Skeletal muscle satellite cell (primary cell): ENCODE data around the gene NDUFAF2.

Experiments
- H3K27me3 ChIP-seq: 2 replicates; pipeline ENCODE4 v1.7.0; 2013; ENCODE audit warnings: low read length; ENCODE audit not compliant: control insufficient read depth, insufficient read depth
- H3K36me3 ChIP-seq: 2 replicates; pipeline ENCODE4 v1.7.0; 2013; ENCODE audit warnings: mild to moderate bottlenecking, control low read depth, low read length; ENCODE audit not compliant: insufficient read depth
- H3K4me1 ChIP-seq: 2 replicates; pipeline ENCODE4 v1.7.0; 2013; ENCODE audit warnings: low read length; ENCODE audit not compliant: control insufficient read depth, insufficient read depth
- H3K4me2 ChIP-seq: 2 replicates; pipeline ENCODE4 v1.7.0; 2013; ENCODE audit warnings: mild to moderate bottlenecking, low read length
- H3K4me3 ChIP-seq: 2 replicates; pipeline ENCODE4 v1.7.0; 2013; ENCODE audit warnings: low read length
- H3K9ac ChIP-seq: 2 replicates; pipeline ENCODE4 v1.7.0; 2013; ENCODE audit warnings: mild to moderate bottlenecking, low read depth, low read length, moderate library complexity
- H3K9me3 ChIP-seq: replicated peaks from 2 replicates; pipeline ENCODE4 v1.7.0; 2013; ENCODE audit warnings: mild to moderate bottlenecking, control low read depth, low read length

NDUFAF2 gene

DNA sequence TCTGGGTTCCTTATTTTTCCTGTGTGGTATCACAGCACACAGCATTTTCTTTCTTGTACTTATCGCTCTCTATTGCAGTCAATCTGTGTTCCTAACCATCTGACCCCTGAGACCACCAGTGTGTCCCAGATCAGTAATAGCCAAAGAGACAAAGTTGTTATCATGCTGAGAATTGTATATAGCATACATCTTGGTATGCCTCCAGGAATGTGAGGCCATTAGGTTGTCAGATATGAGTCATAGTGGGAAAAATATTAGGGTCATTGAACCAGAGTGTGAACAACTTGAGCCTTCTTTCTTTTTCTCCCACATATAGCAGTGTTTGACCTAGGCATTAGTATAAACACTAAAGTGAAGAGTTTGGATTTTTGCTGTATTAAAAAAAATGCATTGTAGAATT is 106.3 kb downstream of the NDUFAF2 start:
- H3K36me3 ChIP-seq, result no peaks in the 10 kb centered on the region
- H3K4me2 ChIP-seq, result peak overlapping the region; percentile 11
- no peak overlapping the region for H3K4me3 ChIP-seq
- no peaks in the 10 kb centered on the region for H3K27me3 ChIP-seq
- H3K9me3 ChIP-seq, result no peaks in the 10 kb centered on the region
- peaks cover 50% of the 10 kb centered on the region for H3K4me1 ChIP-seq
- H3K9ac ChIP-seq, result no peak overlapping the region

DNA sequence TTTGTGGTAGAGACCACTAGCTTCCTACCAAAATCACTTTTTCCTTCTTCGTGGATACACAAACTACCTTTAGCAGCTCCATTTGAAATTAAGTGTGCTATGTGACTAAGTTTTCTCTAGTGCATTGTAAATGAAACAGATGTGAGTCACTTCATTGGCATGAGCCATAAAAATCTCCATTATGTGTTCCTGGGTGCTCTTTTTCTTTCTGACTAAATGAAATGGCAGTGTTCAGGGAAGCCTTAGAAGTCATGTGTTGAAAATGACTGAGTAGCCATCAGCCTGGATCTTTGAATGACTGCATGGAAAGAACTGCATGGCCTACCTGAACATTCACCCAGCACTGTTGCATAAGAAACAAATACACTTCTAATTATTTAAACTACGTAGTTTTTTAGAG is 107.9 kb downstream of the NDUFAF2 start:
- Histone ChIP-seq H3K9me3 (no peaks in the 10 kb centered on the region), H3K36me3 (no peaks in the 10 kb centered on the region)

DNA sequence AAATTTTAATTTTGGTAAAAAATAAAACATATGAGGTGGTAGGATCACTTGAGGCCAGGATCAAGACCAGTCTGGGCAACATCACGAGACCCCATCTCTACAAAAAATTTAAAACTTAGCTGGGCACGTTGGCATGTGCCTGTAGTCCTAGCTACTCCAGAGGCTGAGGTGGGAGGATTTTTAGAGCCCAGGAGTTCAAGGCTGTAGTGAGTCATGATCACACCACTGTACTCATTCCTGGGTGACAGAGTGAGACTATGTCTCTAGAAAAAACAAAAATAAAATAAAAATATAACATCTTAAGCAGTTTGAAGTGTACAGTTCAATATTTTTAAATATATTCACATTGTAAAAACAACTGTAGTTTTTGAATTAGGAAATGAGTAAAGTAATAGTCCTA is 108.9 kb downstream of the NDUFAF2 start:
- Histone ChIP-seq H3K4me3 (no peak overlapping the region), H3K36me3 (no peaks in the 10 kb centered on the region), H3K4me1 (peaks cover 37% of the 10 kb centered on the region), H3K4me2 (no peak overlapping the region), H3K9me3 (no peaks in the 10 kb centered on the region), H3K9ac (no peak overlapping the region), H3K27me3 (no peaks in the 10 kb centered on the region)

More for the DNA sequence above, 107.9 kb downstream of the NDUFAF2 start:
- Histone ChIP-seq H3K4me3 (no peak overlapping the region), H3K4me2 (peak overlapping the region; percentile 52), H3K9ac (no peak overlapping the region), H3K27me3 (no peaks in the 10 kb centered on the region), H3K4me1 (peaks cover 46% of the 10 kb centered on the region)

DNA sequence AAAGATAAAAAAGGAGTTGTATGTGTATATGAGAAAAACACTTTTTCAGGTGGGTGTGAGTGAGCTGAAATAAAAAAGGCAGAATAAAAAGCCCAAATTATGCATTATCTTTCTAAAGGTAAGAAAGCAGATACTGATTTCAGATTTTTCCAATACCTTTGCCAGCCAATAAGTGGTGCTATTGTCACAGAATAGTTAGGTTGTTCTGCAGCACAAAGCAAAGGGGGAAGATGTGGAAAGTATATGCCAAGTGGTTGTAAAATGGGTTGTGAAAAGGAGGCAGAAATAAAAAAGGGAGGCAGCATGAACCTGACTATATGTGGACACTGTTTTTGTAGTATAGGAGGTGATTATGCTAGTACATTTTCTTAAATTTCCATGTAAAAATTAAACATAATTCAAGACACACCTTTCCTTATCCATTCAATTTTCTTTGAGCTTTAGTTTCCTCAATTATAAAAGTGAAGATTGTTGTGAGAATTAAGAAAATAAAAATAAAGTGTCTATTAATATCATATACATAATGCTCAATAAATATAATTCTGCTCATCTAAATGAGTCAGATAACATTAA is 110.5 kb downstream of the NDUFAF2 start:
- H3K4me1 ChIP-seq, result peaks cover 36% of the 10 kb centered on the region
- no peaks in the 10 kb centered on the region for H3K27me3 ChIP-seq
- H3K4me2 ChIP-seq, result no peak overlapping the region
- no peaks in the 10 kb centered on the region for H3K9me3 ChIP-seq
- H3K36me3 ChIP-seq, result no peaks in the 10 kb centered on the region
- no peak overlapping the region for H3K9ac ChIP-seq
- no peak overlapping the region for H3K4me3 ChIP-seq

DNA sequence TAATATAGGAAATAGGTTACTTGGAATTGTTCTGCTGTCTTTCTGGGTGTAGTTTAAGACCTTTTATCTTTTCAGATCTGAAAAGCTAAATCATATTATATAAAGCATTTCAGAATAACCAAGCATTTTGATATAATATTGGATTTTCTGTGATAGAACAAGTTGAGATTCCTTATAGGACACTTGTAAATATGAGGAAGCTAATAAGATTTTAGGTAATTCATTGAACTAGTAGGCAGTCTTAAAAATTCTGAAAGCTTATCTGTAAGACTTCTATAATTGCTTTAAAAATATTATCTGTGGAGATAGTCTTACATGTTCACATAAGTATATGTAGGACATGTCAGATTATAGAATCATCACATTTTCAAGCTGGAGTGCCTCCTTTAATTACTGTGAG is 114.5 kb downstream of the NDUFAF2 start:
- H3K4me1 ChIP-seq, result no peaks in the 10 kb centered on the region
- no peak overlapping the region for H3K9ac ChIP-seq
- H3K4me3 ChIP-seq, result no peak overlapping the region
- H3K4me2 ChIP-seq, result no peak overlapping the region
- no peaks in the 10 kb centered on the region for H3K27me3 ChIP-seq
- no peaks in the 10 kb centered on the region for H3K36me3 ChIP-seq
- H3K9me3 ChIP-seq, result no peaks in the 10 kb centered on the region

DNA sequence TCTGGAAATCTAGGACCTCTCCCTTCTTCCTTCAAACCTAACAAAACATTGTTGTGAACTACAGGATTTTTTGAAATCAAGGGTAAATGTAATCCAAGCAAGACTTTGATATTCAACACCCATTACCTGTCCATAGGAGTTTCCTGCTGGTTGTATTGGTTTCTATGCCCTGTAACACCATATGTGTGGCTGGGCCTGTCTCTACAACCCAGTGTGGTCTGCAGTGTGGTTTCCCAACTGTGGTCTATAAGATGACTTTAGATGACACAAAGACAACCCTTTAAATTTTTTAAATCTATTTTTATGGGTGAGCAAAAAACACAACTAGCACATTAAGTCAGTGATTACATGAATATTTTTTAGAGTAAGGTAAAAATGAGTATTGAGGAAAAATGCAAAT is 124.1 kb downstream of the NDUFAF2 start:
- Histone ChIP-seq H3K4me1 (no peaks in the 10 kb centered on the region), H3K27me3 (no peaks in the 10 kb centered on the region), H3K4me3 (no peak overlapping the region), H3K9ac (no peak overlapping the region), H3K9me3 (no peaks in the 10 kb centered on the region), H3K4me2 (no peak overlapping the region), H3K36me3 (no peaks in the 10 kb centered on the region)

DNA sequence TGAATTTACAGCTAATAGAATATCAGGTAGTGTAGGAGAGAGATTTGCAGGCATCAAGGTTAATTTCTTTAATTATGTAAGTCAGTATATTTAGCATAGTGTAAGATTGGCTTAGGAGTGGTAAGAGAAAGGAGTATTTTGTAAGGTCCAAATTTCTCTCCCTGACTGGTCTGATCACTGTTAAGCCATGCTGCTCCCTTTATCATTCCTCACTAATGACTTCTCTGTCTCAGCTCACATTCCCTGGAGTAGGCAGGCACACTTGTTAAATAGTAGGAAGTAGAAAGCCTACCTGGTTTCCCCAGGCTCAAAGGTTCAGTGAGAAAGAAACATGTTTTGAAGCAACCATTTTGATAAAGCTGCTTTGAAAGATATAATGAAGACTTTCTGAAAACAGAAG is 126.5 kb downstream of the NDUFAF2 start:
- Histone ChIP-seq H3K27me3 (no peaks in the 10 kb centered on the region), H3K36me3 (no peaks in the 10 kb centered on the region), H3K4me1 (no peaks in the 10 kb centered on the region), H3K4me3 (no peak overlapping the region), H3K9ac (no peak overlapping the region), H3K9me3 (no peaks in the 10 kb centered on the region), H3K4me2 (no peak overlapping the region)

DNA sequence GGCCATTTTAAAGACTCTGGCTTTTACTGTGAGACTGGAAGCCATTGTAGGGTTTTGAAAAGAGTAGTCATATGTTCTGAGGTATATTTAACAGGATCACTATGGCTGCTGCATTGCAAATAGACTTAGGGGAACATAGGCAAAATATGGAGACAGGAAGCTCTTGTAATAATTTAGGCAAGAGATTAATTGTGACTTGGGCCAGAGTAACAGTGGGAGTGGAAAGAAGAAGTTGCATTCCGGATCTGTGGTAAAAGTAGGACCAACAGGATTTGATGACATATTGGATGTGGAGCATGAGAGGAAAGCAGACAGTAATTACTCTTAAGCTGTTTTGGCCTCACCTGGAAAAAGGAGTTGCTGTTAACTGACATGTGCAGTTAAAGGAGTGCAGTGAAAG is 131.6 kb downstream of the NDUFAF2 start:
- no peaks in the 10 kb centered on the region for H3K36me3 ChIP-seq
- no peak overlapping the region for H3K4me3 ChIP-seq
- H3K4me2 ChIP-seq, result no peak overlapping the region
- no peaks in the 10 kb centered on the region for H3K9me3 ChIP-seq
- H3K4me1 ChIP-seq, result no peaks in the 10 kb centered on the region
- no peaks in the 10 kb centered on the region for H3K27me3 ChIP-seq
- no peak overlapping the region for H3K9ac ChIP-seq

DNA sequence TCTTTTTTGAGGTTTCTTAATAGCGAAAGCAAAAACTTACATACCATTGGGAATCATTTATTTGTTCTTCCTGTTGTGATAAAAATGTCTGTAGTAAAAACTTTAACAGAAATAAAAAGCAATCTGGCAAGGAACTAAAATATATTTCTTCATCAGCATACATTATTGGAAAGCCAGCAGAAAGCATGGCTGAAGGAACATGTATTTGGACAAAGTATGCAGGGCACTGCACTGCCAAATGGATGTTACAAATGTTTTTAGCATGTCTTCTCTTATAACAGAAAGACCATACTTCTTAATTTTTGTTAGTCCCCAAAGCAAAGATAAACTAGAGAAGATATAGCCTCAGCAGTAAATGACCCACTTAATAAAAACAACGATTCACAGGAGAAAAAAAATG is 136.7 kb downstream of the NDUFAF2 start:
- Histone ChIP-seq H3K36me3 (no peaks in the 10 kb centered on the region), H3K4me2 (no peak overlapping the region), H3K9me3 (no peaks in the 10 kb centered on the region), H3K4me1 (no peaks in the 10 kb centered on the region), H3K4me3 (no peak overlapping the region), H3K9ac (no peak overlapping the region), H3K27me3 (no peaks in the 10 kb centered on the region)

DNA sequence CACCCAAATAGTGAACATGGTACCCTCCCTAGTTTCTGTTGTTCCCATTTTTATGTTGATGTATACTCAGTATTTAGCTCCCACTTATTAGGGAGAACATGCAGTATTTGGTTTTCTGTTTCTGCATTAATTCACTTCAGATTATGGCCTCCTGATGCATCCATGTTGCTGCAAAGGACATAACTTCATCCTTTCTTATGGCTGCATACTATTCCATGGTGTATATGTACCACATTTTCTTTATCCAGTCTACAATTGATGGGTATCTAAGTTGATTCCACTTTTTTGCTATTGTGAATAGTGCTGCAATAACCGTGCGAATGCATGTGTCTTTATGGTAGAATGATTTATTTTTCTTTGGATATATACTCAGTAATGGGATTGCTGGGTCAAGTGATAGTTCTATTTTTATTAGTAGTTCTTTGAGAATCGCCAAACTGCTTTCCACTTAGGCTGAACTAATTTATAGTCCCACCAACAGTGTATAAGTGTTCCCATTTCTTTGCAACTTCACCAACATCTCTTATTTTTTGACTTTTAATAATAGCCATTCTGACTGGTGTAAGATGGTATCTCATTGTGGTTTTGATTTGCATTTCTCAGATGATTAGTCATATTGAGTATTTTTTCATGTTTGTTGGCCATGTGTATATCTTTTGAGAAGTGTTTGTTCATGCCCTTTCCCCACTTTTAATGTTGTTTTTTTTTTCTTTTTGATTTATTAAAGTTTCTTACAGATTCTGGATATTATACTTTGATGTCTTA is 137.7 kb downstream of the NDUFAF2 start:
- Histone ChIP-seq H3K9ac (no peak overlapping the region), H3K4me1 (no peaks in the 10 kb centered on the region), H3K4me2 (no peak overlapping the region), H3K36me3 (no peaks in the 10 kb centered on the region), H3K4me3 (no peak overlapping the region), H3K9me3 (no peaks in the 10 kb centered on the region), H3K27me3 (no peaks in the 10 kb centered on the region)

DNA sequence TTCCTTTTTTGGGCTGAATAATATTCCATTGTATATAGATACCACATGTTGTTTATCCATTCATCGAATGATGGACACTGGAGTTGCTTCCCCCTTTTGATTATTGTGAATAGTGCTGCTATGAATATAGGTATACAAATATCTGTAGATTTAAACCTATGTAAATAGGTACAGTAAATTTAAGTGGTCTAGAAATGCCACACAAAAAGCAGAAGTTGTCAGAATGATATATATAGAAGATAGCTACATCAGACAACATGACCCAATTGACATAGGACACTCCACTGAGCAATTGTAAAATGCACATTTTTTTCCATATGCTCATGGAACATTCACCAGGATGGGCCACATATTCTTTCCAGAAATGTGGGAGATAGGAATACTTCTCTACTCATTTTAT is 139.7 kb downstream of the NDUFAF2 start:
- H3K27me3 ChIP-seq, result no peaks in the 10 kb centered on the region
- H3K9ac ChIP-seq, result no peak overlapping the region
- no peaks in the 10 kb centered on the region for H3K4me1 ChIP-seq
- H3K4me3 ChIP-seq, result no peak overlapping the region
- no peaks in the 10 kb centered on the region for H3K9me3 ChIP-seq
- H3K36me3 ChIP-seq, result no peaks in the 10 kb centered on the region
- no peak overlapping the region for H3K4me2 ChIP-seq

DNA sequence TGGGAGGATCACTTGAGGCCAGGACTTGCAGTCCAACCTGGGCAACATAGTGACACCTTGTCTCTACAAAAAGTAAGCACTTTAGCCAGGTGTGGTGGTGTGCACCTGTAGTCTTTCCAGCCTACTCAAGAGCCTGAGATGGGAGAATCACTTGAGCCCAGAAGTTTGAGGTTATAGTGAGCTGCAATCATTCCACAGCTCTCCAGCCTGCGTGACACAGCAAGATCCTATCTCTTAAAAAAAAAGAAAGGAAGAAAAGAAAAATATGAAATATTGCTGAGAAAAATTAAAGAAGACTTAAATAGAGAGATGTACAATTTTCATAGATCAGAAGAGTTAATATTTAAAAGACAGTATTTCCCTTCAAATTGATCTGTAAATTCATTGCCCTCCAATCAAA is 140.9 kb downstream of the NDUFAF2 start:
- Histone ChIP-seq H3K4me2 (no peak overlapping the region), H3K4me1 (no peaks in the 10 kb centered on the region), H3K9ac (no peak overlapping the region), H3K27me3 (no peaks in the 10 kb centered on the region), H3K9me3 (no peaks in the 10 kb centered on the region), H3K4me3 (no peak overlapping the region), H3K36me3 (no peaks in the 10 kb centered on the region)
